AG09309 (cell line): ENCODE measurements around the gene TMEM233.

Experiments used
- DNase-seq: peaks from one replicate; pipeline ENCODE4 v3.0.0-alpha.2; 2010; ENCODE audit warnings: low read depth
- H3K4me3 ChIP-seq: 2 replicates; pipeline ENCODE4 v1.5.1; 2011; ENCODE audit warnings: mild to moderate bottlenecking, low read depth, low read length, moderate library complexity; ENCODE audit not compliant: control insufficient read depth
- TF ChIP-seq, protein P1 (sequence below): IDR thresholded peaks from 2 replicates; pipeline ENCODE4 v1.5.1; 2011; ENCODE audit warnings: mild to moderate bottlenecking, low read depth, low read length, inconsistent platforms; ENCODE audit not compliant: insufficient read depth, control insufficient read depth; ENCODE audit errors: missing control alignments

The TMEM233 gene

DNA sequence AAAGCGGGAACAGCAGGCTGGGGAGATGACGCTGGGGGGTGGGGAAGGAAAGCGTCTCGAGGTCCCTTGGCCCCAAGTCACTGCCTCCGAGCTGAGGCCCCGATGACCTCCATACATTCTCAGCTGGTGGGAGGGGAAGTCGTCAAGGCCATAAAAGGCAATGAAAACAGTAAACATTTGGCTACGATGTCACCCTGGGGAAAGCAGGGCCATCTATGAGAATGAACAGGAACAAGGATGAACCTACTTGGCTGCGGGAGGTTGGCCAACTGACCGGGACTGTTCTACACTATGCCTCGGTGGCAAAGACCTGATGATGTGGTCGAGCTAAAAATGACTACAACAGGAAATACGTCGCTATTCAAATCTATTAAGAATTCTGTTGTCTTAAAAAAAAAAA is 93.8 kb downstream of the TMEM233 start:
- DNase-seq: no peak
- TF ChIP-seq, protein P1, sequence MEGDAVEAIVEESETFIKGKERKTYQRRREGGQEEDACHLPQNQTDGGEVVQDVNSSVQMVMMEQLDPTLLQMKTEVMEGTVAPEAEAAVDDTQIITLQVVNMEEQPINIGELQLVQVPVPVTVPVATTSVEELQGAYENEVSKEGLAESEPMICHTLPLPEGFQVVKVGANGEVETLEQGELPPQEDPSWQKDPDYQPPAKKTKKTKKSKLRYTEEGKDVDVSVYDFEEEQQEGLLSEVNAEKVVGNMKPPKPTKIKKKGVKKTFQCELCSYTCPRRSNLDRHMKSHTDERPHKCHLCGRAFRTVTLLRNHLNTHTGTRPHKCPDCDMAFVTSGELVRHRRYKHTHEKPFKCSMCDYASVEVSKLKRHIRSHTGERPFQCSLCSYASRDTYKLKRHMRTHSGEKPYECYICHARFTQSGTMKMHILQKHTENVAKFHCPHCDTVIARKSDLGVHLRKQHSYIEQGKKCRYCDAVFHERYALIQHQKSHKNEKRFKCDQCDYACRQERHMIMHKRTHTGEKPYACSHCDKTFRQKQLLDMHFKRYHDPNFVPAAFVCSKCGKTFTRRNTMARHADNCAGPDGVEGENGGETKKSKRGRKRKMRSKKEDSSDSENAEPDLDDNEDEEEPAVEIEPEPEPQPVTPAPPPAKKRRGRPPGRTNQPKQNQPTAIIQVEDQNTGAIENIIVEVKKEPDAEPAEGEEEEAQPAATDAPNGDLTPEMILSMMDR: no peak
- no peak overlapping the region for H3K4me3 ChIP-seq

DNA sequence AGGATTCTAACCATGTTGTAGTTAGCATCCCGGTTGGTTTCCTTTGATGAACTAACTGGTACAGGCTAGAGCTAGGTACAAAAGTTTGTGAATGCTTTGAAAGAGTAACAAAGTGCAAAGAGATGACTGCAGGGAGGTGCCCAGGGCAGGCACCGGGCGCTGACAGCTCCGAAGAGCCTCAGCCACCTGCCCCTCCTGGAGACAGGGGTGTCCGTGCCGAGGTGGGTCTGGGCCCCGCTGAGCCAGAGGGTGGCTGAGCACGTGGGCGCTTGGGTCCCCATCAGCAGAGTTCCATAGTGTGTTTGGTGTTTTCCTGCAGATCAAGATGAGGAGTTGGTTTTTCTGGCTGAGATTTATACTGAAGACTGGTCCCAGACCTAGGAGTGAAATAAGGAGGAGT is 94.3 kb downstream of the TMEM233 start:
- H3K4me3 ChIP-seq: no peak overlapping the region
- DNase-seq: no peak
- TF ChIP-seq, protein P1: no peak

DNA sequence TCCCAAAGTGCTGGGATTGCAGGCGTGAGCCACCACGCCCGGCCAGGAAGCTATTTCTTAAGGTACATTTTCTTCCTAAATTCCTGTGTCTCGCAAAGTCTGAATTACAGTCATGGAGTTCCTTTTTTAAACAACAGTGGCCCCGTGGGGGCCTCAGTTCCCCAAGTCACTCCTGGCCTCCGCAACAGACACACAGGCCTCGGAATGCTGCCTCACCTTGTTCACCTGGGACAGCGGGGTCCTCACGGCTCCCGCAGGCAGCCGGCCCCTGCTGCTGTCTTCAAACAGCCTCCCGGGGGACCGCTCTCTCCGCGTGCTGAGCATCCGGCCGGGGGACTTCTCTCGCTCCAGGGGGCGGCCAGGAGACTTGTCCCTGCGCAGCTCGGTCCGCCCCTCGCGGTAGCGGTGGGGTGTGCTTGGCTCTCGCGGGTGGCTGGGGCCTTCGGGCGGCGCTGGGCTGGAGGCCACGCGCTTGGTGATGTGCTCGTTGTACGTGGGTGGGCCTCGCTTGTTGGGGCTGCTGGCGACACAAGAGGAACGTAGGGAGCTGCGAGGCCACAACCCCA is 96.4 kb downstream of the TMEM233 start:
- no peak overlapping the region for H3K4me3 ChIP-seq
- TF ChIP-seq, protein P1: no peak
- DNase-seq: no peak

DNA sequence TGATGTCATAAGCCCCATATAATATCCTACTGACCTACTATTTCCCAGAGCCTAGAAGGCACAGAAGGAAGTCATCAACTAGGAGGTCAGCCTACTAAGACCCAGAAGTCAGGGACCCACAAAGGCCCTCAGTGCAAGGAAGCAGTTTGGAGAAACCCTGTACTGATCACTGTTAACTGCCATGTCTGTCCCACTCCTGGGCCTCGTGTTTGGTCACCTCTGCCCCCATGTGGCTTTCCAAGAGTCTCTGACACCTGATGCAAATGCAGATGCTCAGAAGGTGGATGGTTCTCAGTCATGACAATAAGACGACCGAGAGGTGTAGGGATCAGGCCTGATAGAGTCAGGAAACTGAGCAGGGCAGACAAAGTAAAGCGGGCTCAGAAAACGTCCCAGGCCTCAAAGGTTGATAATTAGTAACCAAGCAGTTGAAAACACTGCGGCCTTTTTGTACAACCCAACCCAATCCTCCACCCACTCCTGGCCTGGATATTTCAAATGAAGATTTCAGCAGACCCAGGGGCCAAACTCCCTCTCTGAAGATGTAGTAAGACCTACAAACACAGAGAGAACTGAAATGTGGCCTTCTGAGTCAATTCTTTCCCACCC is 97.7 kb downstream of the TMEM233 start:
- no peak for DNase-seq
- TF ChIP-seq, protein P1: no peak
- no peak overlapping the region for H3K4me3 ChIP-seq

DNA sequence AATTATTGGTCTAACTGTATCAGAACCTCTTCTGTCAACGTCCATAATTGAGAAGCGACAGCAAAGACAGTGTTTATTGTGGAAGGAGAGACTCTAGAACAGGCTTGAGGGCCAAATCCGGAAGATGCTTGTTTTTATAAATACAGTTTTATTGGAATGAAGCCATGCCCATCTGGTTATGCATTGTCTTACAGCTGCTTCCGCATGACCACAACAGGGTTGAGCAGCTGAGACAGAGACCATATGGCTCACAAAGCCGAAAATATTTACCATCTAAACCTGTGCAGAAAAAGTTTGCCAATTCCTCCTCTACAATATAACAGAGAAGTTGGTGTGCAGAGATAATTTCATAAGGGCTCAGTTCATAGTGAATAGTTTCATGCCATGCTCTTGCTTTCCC is 98.8 kb downstream of the TMEM233 start:
- no peak for DNase-seq
- TF ChIP-seq, protein P1: no peak
- no peak overlapping the region for H3K4me3 ChIP-seq
